Mammary epithelial cell (primary cell): ENCODE results near the gene SELENOS.

ENCODE experiments used
- EZH2 ChIP-seq: IDR thresholded peaks from 2 replicates; pipeline ENCODE4 v1.6.1; 2012; ENCODE audit warnings: low read length, inconsistent platforms, borderline replicate concordance
- TF ChIP-seq, protein P1 (sequence below), 2 donors: IDR thresholded peaks in 1 of 2; conservative IDR thresholded peaks in 1 of 2; 2 replicates each; pipeline ENCODE4 v1.5.1; 2011 to 2012; ENCODE audit warnings: inconsistent platforms in 2 of 2, low read length in 2 of 2, mild to moderate bottlenecking in 2 of 2, control low read depth in 1 of 2, low read depth in 1 of 2; ENCODE audit not compliant: insufficient read depth in 1 of 2; ENCODE audit errors: extremely low read depth in 1 of 2

DNA sequence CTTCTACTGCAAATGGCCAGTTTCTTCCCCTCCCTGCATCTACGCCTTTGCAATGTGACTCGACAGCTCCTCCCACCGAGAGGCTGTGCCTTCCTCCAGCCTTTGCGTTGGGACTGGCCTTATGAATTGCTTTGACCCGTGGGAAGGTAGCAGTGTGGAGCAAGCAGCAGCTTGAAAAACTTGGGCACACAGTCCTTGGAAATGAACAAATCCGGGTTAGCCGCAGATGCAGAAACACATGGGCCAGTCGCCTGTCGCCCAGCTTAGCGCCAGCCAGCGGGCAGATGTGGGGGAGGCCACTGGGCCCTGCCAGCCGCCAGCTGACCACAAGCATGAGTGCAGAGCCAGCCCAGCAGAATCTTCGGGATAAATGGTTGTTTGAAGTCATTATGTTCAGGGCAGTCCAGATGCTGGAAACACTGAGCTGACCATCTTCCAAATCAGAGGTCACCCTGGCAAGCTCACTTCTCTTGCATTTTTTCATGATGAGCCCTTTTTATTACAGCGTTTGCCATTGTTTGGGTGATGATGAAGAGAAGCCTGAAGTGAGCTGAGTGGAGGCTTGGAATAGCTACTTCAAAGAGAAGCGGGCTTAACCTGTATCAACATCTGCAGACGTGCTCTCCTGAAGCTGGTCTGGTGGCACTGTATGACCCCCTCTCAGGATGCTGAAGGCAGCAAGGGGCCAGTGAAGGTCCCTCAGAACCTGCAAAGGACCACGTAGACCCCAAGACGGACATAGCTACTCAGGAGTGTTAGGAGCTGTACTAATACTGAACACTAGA is 9.8 kb downstream of the SELENOS start:
- TF ChIP-seq, protein P1, sequence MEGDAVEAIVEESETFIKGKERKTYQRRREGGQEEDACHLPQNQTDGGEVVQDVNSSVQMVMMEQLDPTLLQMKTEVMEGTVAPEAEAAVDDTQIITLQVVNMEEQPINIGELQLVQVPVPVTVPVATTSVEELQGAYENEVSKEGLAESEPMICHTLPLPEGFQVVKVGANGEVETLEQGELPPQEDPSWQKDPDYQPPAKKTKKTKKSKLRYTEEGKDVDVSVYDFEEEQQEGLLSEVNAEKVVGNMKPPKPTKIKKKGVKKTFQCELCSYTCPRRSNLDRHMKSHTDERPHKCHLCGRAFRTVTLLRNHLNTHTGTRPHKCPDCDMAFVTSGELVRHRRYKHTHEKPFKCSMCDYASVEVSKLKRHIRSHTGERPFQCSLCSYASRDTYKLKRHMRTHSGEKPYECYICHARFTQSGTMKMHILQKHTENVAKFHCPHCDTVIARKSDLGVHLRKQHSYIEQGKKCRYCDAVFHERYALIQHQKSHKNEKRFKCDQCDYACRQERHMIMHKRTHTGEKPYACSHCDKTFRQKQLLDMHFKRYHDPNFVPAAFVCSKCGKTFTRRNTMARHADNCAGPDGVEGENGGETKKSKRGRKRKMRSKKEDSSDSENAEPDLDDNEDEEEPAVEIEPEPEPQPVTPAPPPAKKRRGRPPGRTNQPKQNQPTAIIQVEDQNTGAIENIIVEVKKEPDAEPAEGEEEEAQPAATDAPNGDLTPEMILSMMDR (conservative IDR thresholded peaks at IDR 0.05 in 1 of 2, IDR thresholded peaks at IDR 0.05 in 1 of 2; ENCODE audit: extremely low read depth in 1 of 2, insufficient read depth in 1 of 2, low read depth in 1 of 2, low read length in 2 of 2): peak in 1 of 2 donors; percentile 9
- no peak for TF ChIP-seq EZH2
